Cortex of kidney (tissue), 1 donor: ENCODE results near the gene DDOST.
"Not testable (repeated sequence)": the region's sequence is repeated elsewhere in the genome, so short reads cannot be mapped to it uniquely, and the experiment has no call there.

ENCODE experiments used
- DNase-seq: peaks from one replicate; lab custom pipeline; 2025; lab: John Stamatoyannopoulos, UW

DDOST gene

DNA sequence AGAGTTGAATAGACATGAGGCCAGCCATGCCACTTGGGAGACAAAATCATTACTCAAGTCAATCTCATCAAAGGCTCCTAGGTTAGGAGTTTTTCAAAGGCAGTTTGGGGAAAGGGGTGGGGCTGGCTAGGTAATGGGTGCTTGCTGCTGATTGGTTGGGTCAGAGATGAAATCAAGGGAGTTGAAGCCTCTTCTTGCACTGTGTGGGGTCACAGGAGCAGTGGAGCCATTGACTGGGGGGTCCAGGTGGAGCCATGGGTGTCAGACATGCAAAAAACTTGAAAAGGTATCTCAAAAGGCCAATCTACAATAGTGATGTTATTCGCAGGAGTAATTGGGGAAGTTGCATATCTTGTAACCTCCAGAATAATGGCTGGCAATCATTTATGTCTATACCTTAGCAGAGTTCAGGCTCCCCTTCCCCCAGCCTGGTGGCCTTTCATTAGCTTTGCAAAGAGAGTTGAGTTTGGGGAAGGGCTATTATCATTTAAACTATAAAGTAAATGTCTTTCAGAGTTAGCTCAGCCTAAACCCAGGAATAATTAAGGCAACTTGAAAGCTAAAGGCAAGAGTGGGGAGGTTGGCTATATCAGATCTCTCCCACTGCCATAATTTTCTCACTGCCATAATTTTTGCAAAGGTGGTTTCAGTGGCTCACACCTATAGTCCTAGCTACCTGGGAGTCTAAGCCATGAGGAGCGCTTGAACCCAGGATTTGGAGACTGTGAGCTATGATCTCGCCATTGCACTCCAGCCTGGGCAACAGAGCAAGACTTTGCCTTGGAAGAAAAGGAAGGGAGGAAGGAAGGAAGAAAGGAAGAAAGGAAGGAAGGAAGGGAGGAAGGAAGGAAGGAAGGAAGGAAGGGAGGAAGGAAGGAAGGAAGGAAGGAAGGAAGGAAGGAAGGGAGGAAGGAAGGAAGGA is 35.7 kb downstream of the DDOST start:
- DNase-seq: no peak

DNA sequence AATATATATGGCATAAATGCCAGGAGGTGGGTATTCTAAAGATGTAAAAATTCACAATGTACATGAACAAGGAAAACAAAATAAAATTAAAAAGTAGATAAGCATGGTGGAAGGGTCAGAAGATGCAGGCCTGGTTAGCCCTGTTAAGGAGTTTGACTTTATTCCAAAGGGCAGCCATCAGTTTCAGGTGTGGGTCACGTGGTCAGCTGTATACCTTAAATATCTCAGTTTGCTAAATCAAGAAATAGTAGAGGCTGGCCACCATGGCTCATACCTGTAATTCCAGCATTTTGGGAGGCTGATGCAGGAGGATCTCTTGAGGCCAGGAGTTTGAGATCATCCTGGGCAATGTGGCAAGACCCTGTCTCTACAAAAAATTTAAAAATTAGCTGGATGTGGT is 36.5 kb downstream of the DDOST start:
- no peak for DNase-seq

DNA sequence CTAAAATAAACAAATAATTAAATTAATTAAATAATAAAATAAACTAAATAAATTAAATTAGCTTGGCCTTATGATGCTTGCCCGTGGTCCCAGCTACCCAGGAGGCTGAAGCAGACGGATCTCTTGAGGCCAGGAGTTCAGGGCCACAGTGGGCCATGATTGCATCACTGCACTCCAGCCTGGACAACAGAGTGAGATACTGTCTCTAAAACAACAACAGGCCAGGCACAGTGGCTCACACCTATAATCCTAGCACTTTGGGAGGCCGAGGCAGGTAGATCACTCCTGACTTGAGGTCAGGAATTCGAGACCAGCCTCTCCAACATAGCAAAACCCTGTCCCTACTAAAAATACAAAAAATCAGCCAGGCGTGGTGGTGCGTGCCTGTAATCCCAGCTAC is 40.2 kb downstream of the DDOST start:
- DNase-seq: no peak

DNA sequence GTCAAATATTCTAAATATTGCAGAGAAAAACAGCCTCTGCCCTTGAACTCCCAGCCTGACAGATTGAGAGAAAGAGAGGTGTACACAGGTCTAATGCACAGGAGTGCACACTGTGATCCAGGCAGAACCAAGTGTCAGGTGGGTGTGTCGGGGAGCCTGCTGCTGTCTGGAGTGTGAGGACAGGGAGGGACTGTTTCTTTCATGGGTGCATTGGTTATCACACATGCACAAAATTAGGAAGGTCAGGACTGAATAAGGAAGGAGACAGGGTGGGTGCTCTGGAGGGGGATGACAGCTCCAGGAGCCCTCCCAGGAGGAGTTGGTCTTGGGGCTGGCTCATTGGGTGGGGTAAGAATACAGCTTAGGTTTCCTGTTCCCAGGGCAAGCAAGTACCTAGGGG is 41.2 kb downstream of the DDOST start:
- no peak for DNase-seq

DNA sequence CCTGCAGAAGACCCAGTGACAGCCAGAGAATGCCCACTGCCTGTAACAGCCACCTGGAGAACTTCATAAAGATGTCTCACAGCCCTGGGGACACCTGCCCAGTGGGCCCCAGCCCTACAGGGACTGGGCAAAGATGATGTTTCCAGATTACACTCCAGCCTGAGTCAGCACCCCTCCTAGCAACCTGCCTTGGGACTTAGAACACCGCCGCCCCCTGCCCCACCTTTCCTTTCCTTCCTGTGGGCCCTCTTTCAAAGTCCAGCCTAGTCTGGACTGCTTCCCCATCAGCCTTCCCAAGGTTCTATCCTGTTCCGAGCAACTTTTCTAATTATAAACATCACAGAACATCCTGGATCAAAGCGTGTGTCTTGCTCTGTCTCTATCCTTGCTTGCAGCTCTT is 42.6 kb downstream of the DDOST start:
- no peak for DNase-seq

DNA sequence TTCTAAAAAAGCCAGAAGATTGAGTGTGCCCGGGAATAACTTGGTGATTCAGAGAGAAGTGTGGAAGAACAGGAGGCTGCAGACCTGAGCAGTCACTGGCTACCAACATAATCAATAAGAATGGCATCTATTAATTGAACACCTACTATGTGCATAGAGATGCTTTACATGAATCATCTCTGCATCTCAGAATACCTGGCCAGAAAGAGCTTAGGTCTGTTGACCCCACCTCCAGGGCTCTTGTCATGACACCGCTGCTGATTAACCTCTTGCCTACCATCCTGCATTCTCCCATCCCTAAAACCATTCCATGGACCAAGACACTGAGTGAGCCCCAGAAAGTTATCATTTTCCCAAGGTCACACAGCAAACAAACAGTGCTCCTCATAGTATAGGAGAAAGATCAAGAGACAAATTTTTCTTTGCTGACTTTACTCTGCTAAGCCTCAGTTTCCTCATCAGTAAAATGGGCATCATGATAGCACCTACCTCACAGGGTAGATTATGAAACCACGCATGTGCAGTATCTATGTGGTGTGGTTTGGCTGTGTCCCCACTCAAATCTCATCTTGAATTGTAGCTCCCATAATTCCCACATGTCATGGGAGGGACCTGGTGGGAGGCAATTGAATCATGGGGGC is 44.2 kb downstream of the DDOST start:
- no peak for DNase-seq

DNA sequence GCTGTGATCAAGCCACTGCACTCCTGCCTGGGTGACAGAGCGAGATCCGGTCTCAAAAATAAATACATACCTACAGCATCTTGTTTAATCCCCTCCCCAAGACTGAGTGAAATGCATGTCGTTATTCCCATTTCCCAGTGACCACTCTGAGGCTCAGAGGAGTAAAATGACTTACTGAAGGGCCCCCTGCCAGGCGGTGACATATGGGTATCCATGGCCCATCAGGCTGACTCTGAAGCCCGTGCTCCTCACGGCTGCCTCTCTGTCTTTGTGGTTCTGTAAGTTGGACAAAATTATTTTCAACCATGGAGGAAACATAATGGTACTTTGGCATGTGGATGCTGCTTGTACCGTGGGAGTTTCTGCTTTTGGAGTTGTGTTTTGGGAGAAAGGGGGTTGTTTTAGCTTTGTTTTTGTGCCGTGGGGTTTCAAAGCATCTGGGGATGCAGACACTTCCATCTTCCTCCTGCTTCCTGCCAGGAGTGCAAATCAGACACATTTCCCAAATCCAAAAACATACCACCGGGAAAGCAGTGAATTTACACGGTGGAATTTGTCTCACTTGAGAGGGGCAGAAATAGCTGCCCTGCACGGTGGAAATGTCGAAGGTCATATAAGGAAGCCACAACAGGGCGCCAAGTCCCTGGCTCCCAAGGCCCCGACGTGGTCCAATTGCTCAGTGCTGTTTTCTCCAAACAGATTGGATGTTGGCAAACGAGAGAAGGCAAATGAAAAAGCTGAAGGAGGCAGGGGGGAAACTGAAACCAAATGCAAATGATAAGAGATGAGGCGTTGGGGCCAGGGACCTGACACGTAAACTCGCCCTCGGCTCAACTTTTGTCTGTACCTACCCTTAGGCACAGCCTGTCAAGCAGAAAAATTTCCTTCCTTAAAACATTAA is 45.0 kb downstream of the DDOST start:
- no peak for DNase-seq

DNA sequence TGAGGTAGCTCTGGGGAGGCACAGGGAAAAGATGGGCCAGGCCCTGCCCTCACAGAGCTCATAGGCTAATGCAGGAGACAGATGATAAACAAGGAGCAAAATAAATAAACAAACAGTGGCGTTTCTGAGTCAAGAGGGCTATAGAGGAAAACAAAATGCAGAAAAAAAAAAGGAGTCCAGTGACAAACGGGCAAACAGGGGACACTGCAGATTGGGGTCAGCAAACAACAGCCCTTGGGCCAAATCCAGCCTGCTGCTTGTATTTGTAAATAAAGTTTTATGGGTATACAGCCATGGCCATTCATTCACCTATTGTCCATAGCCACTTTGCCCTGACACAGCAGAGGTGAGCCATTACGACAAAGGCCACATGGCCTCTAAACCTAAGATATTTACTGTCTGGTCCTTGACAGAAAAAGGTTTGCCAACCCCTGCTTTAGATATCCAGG is 47.0 kb downstream of the DDOST start:
- no peak for DNase-seq

DNA sequence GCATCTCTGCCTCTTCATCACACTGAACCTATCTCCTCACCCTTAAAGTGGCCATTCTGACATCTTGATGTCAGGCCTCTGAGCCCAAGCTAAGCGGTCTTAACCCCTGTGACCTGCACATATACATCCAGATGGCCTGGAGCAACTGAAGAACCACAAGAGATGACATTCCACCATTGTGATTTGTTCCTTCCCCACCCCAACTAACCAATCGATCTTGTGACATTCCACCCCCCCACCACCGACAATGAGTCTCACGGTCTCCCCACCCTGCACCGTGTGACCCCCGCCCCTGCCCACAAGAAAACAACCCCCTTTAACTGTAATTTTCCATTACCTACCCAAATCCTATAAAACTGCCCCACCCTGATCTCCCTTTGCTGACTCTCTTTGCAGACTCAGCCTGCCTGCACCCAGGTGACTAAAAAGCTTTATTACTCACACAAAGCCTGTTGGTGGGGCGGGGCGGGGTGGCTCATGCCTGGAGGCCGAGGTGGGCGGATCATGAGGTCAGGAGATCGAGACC is 48.9 kb downstream of the DDOST start:
- no peak for DNase-seq

DNA sequence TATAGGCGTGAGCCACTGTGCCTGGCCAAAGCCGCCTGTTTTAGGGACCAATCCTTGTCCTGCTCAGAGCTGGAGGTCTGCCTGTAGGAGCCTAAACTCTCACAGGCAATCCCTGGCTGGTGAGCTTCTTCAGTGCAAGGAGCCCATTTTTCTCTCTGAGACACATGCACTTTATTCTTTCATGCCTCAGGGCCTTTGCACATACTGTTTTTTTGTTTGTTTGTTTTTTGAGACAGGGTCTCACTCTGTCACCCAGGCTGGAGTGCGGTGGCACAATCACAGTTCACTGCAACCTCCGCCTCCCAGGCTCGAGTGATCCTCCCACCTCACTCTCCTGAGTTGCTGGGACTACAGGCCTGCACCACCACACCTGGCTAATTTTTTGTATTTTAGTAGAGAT is 49.5 kb downstream of the DDOST start:
- DNase-seq: no peak

DNA sequence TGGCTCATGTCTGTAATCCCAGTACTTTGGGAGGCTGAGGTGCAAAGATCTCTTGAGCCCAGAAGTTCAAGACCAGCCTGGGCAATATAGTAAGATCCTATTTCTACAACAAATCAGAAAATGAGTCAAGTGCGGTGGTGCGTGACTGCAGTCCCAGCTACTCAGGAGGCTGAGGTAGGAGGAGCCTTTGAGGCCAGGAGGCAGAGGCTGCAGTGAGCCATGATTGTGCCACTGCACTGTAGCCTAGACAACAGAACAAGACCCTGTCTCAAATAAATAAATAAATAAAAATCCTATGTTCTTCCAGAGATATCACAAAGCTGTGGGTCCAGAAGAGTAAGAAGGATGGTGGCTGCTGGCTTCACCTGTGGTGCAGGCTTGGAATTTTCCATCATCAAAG is 50.2 kb downstream of the DDOST start:
- no peak for DNase-seq

DNA sequence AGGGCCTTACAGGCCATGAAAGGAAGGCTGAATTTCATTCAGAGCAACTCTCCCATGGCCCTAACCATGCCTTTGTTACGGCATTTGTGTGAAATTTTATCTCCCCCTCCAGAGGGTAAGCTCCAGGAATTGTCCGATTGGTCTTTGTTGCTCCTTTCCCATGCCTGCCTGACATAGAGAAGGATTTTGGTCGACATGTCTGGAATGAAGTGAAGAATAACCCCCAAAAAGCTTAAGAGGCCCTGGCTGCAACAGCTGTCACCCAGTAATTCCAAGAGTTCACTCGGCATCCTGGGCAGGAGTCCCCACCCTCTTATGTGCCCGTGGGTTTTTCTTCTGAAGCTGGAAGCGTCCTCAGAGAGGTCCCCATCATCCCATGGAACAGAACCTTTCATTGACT is 51.6 kb downstream of the DDOST start:
- DNase-seq: no peak

DNA sequence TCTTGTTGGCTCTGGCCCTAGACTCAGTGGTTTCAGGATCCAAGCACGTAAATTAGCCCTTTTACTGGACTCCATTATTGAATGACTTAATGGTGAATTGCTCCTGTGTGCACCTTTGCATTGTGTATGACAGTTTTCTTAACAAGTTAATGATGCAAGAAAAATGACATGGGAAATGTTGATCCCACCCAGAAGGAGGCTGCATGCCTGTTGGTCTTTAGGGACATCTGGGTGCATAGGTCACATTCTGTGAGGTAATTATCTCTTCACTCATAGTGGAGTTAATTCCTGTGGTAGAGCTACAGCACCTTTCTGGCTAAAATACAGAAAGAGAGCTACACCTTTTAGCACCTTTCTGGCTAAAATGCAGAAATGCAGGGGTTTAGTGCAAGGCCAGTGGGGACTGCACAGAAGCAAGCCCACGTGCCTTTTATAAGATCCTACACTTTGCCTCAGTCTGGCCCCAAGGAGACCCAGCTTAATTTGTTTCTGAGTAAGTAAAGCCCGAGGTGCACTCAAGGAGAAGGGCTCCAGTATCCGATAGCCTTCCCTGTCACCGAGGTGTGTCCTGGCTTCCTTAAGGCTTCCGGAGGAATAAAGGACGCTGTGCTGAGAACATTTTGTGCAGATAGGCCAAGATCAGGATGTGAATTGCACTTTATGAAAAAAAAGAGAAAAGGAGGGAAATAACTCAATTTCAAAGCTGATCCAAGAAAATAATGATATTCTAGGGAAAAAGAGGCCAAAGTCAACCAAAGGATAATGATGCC is 54.2 kb downstream of the DDOST start:
- not testable (repeated sequence) for DNase-seq

DNA sequence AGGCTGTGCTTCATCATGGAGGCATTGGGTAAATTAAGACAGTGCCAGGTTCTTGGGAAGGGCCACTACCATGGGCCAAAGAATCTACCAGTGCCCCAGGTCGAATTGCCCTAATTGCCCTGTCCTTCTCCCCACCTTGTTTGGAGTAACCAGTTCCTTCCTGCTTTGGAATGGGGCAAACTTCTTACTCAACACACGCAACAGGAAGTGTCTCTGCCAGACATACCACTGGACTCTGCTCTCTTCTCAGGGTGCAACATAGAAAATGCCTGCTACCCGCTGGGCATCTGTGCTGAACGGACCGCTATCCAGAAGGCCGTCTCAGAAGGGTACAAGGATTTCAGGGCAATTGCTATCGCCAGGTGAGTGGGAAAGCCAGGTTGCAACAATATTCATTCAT is 56.5 kb downstream of the DDOST start:
- DNase-seq: no peak

DNA sequence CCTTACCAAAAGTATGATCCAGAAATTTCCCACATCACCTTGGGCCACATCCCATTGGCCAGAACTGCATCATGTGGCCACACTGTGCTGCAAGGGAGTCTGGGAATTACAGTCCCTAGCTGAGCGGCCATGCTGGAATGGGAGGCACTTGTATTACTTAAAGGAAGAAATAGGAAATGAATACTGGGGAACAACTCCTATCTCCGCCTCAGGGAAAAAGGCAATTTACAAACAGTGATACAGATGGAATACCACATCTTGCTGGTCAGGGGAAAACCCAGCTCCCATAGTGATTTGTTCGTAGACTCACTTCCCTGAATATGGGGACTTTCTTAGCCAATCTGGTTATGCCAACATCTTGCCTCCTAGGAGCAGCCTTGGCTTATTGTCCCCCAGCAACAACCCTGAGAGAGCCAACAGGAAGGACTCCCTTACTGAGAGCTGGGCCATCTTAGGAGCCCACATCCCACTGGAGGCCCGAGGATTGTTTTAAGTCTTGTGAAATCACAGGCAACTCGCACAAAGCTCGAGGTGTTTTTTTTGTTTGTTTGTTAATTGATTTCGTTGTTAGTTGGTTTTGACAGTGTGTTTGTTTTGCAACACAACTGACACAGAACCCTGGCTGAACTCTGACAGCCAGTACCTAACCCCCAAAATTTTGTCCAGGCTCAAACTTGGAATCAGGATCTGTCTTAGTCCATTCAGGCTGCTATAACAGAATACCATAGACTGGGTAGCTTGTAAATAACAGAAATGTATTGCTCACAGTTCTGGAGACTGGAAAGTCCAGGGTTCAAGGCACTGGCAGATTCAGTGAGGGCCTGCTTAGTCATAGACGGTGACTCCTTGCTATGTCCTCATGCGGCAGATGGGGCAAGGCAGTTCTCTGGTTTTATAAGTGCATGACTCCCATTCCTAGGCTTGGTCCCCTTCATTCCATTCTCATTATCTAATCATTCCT is 57.4 kb downstream of the DDOST start:
- no peak for DNase-seq

DNA sequence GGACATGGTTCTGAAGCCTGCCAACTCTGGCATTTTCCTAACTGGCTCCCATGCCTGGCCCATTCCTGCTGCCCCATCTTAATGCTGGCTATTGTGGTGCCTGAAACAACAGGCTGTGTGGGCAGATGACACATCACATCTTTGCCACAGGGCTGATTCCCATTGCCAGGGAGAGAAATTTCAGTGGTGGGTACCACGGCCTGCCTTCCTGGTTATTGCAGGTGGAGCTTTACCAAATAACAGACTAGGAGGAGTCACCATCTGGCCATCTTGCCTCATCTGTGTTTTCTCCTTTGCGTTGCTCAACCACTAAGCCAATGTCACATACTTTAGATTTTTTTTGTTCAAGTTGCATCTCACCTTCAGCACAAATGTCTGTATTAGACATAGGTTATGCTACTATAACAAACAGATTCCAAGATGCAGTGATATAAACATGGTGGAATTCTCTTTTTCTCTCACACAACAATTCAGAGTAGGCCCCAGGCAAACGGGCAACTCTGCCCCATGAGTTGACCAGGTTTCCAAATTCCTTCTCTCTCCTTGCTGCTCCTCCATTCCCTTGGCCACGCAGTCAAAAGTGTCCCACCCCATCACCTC is 58.2 kb downstream of the DDOST start:
- DNase-seq: no peak
